HUES6 (cell line): ENCODE measurements around the gene GTF2F2.

ENCODE experiments used
- H3K27ac ChIP-seq: 2 replicates; pipeline ENCODE4 v1.7.0; 2013; ENCODE audit warnings: low read depth, mild to moderate bottlenecking, low read length, inconsistent platforms
- H3K27me3 ChIP-seq: 2 replicates; pipeline ENCODE4 v1.6.1; 2013; ENCODE audit warnings: low read length; ENCODE audit not compliant: control insufficient read depth, insufficient read depth
- H3K36me3 ChIP-seq: 2 replicates; pipeline ENCODE4 v1.6.1; 2013; ENCODE audit warnings: low read length; ENCODE audit not compliant: control insufficient read depth, insufficient read depth
- H3K4me1 ChIP-seq: 2 replicates; pipeline ENCODE4 v1.6.1; 2013; ENCODE audit warnings: low read length; ENCODE audit not compliant: control insufficient read depth, insufficient read depth
- H3K4me3 ChIP-seq: 2 replicates; pipeline ENCODE4 v1.5.1; 2013; ENCODE audit warnings: low read depth, low read length
- H3K9ac ChIP-seq: one replicate; pipeline ENCODE4 v1.6.1; 2013; ENCODE audit warnings: mild to moderate bottlenecking, low read length
- H3K9me3 ChIP-seq: 2 replicates; pipeline ENCODE4 v1.6.1; 2013; ENCODE audit warnings: low read depth, low read length; ENCODE audit not compliant: control insufficient read depth, insufficient read depth

GTF2F2 gene

GRCh38 chr13:45162194-45162593 lies 41.9 kb downstream of the GTF2F2 start:
- Histone ChIP-seq H3K36me3 (peaks cover 33% of the 10 kb centered on the region), H3K9me3 (no peaks in the 10 kb centered on the region), H3K27me3 (no peaks in the 10 kb centered on the region), H3K4me3 (no peak overlapping the region), H3K4me1 (no peaks in the 10 kb centered on the region), H3K9ac (no peak overlapping the region), H3K27ac (no peak overlapping the region)

DNA sequence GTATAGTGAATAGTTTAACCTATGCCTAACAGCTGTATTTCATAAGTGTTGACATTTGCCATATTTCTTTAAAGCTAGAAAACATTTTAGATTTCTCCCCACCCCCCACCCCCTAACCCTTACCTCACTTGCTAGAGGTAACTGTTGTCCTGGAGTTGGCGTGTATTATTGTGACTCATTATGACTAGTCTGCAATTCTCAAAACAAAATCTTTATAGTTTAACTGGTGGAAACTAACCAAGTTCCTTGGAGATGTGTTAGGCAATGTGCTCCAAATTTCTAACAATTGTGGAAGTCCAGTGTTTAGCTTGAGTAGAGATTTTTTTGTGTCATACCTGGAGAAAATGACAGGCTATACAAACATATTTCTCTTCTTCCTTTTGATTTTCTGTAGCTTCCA lies 42.5 kb downstream of the GTF2F2 start:
- Histone ChIP-seq H3K27ac (no peak overlapping the region), H3K9me3 (no peaks in the 10 kb centered on the region), H3K4me1 (no peaks in the 10 kb centered on the region), H3K4me3 (no peak overlapping the region), H3K27me3 (no peaks in the 10 kb centered on the region), H3K36me3 (peaks cover 31% of the 10 kb centered on the region), H3K9ac (no peak overlapping the region)

- H3K9me3 ChIP-seq = no peaks in the 10 kb centered on the region
- no peak overlapping the region for H3K27ac ChIP-seq
- H3K27me3 ChIP-seq = no peaks in the 10 kb centered on the region
- no peaks in the 10 kb centered on the region for H3K4me1 ChIP-seq
- no peak overlapping the region for H3K9ac ChIP-seq
- H3K36me3 ChIP-seq = peaks cover 18% of the 10 kb centered on the region
- no peak overlapping the region for H3K4me3 ChIP-seq
Measured at GRCh38 chr13:45166858-45167257, 46.5 kb downstream of the GTF2F2 start.

DNA sequence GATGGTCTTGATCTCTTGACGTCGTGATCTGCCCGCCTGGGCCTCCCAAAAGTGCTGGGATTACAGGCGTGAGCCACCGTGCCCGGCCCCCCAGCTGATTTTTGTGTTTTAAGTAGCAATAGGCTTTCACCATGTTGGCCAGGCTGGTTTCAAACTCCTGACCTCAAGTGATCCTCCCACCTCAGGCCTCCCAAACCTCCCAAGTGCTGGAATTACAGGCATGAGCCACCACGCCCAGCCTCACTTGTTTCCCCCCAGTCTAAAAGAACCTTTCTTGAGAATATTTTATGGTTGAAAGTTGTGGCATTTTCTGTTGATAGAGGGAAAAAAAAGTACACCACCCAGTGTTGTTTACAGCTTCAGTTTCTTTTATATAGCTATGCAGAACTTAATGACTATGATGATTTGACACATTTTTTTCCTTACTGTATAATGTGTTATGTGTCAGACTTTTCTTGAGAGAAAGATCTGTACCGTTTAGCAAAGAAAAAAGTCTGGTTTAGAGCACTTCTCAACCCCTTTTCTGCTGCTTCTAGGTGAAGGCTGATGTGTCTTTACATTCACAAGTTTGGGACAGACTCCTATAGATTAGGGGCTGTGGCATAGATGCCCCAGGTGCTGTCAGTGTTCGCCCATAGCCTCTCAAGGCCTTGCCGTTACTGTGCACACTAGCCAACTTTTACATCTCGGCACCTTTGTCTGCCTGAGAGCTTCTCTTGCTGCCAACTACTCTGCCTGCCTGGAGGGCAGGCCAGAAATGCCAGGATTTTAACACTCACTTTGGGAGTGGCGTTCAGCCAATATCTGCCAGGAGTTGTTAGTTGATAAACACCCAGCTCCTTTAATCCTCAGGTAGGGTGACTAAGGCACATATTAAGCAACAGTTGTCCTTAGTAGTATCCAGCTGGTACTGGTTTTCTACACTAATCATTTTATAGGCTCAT lies 47.6 kb downstream of the GTF2F2 start:
- Histone ChIP-seq H3K27ac (no peak overlapping the region), H3K4me3 (no peak overlapping the region), H3K27me3 (no peaks in the 10 kb centered on the region), H3K4me1 (no peaks in the 10 kb centered on the region), H3K9me3 (no peaks in the 10 kb centered on the region), H3K36me3 (peaks cover 15% of the 10 kb centered on the region), H3K9ac (no peak overlapping the region)

DNA sequence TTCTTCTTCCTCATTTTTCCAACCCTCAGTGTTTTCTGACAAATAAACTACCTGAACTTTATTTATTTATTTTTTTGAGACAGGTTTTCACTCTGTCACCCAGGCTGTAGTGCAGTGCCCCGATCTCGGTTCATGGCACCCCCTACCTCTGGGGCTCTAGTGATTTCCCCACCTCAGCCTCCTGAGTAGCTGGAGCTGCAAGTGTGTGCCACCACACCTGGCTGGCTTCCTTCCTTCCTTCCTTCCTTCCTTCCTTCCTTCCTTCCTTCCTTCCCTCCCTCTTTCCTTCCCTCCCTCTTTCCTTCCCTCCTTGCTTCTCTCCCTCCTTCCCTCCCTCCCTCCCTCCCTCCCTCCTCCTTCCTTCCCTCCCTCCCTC lies 48.2 kb downstream of the GTF2F2 start:
- no peak overlapping the region for H3K9ac ChIP-seq
- H3K4me1 ChIP-seq = no peaks in the 10 kb centered on the region
- no peak overlapping the region for H3K4me3 ChIP-seq
- no peaks in the 10 kb centered on the region for H3K9me3 ChIP-seq
- H3K27me3 ChIP-seq = no peaks in the 10 kb centered on the region
- H3K36me3 ChIP-seq = peaks cover 15% of the 10 kb centered on the region
- H3K27ac ChIP-seq = no peak overlapping the region

GRCh38 chr13:45174478-45174877 lies 54.2 kb downstream of the GTF2F2 start:
- no peak overlapping the region for H3K9ac ChIP-seq
- H3K9me3 ChIP-seq = no peaks in the 10 kb centered on the region
- no peaks in the 10 kb centered on the region for H3K27me3 ChIP-seq
- H3K36me3 ChIP-seq = no peaks in the 10 kb centered on the region
- H3K4me1 ChIP-seq = no peaks in the 10 kb centered on the region
- H3K4me3 ChIP-seq = no peak overlapping the region
- no peak overlapping the region for H3K27ac ChIP-seq

DNA sequence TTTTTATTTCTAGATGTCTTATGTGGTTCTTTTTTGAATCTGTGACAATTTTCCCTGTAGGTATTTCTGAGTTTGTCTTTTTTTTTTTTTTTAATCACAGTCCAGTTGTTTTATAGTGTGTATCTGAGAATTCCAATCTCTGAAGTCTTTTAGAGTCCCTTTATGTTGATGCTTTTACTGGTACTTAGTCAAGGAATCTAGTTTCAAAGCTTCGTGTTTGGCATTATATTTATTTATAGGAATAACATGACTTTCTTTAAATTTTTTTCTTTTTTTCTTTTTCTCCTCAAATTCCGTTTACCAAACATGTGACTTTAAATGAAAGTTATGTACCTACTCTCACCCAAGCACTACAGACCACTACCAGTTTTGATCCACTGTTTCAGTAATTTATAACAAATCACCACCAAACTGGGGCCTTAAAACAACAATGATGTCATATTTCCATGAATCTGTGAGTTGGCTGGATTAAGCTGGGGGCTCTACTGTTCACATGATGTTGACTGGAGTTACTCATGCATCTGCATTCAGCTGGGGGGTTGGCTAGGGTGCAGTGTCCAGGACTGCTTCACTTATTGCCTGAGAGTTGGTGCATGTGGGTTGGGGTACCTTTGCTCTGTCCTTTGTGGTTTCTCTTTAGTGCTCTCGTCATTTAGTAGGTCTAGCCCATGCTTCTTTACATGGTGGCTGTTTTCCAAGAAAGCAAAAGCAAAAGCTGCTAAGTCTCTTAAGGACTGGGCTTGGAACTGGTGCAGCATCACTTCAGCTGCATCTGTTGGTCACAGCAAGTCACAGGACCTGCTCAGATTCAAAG lies 58.2 kb downstream of the GTF2F2 start:
- H3K4me3 ChIP-seq = no peak overlapping the region
- no peaks in the 10 kb centered on the region for H3K27me3 ChIP-seq
- H3K36me3 ChIP-seq = peaks cover 6% of the 10 kb centered on the region; the same call in 1 of the 2 replicates
- H3K4me1 ChIP-seq = no peaks in the 10 kb centered on the region
- H3K9ac ChIP-seq = no peak overlapping the region
- no peak overlapping the region for H3K27ac ChIP-seq
- H3K9me3 ChIP-seq = no peaks in the 10 kb centered on the region

- Histone ChIP-seq H3K36me3 (peaks cover 7% of the 10 kb centered on the region; the same call in 1 of the 2 replicates), H3K9ac (no peak overlapping the region)
Measured at GRCh38 chr13:45179428-45179827, 59.1 kb downstream of the GTF2F2 start.

DNA sequence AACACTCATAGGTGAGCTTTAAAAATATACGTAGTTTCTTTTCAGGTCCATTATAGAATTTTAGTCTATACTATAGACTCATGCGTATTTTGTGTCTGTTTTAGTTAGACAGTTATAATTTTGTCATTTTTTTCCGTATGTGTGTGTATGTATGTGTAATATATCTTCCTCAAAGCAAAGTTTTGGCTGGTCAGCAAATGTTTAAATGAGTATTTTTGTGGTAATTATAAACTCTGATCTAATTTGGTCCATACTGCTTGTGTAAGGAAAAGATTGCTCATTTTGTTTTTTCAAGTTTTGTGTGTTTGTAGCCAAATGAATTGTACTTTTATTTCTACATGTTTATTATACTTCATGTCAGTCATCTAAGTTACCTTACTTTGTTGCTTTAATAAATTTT lies 60.0 kb downstream of the GTF2F2 start:
- Histone ChIP-seq H3K27ac (no peak overlapping the region), H3K27me3 (no peaks in the 10 kb centered on the region), H3K9ac (no peak overlapping the region), H3K4me3 (no peak overlapping the region), H3K36me3 (peaks cover 7% of the 10 kb centered on the region; the same call in 1 of the 2 replicates), H3K9me3 (no peaks in the 10 kb centered on the region), H3K4me1 (no peaks in the 10 kb centered on the region)

More at GRCh38 chr13:45179428-45179827, 59.1 kb downstream of the GTF2F2 start:
- Histone ChIP-seq H3K4me3 (no peak overlapping the region), H3K27me3 (no peaks in the 10 kb centered on the region), H3K9me3 (no peaks in the 10 kb centered on the region), H3K4me1 (no peaks in the 10 kb centered on the region), H3K27ac (no peak overlapping the region)

GRCh38 chr13:45180713-45181601 lies 60.6 kb downstream of the GTF2F2 start:
- H3K36me3 ChIP-seq = peaks cover 7% of the 10 kb centered on the region; the same call in 1 of the 2 replicates
- H3K27me3 ChIP-seq = no peaks in the 10 kb centered on the region
- no peak overlapping the region for H3K4me3 ChIP-seq
- H3K9me3 ChIP-seq = no peaks in the 10 kb centered on the region
- no peak overlapping the region for H3K27ac ChIP-seq
- no peaks in the 10 kb centered on the region for H3K4me1 ChIP-seq
- no peak overlapping the region for H3K9ac ChIP-seq
